GM15510 (cell line): ENCODE results near the gene PRPH.

Experiments used
- POLR2A ChIP-seq: IDR thresholded peaks from 3 replicates; pipeline ENCODE4 v1.6.1; 2011; ENCODE audit warnings: borderline replicate concordance; ENCODE audit not compliant: insufficient read length; ENCODE audit errors: extremely low read depth

Gene PRPH

GRCh38 chr12:49273726-49274395, 21.1 kb upstream of the PRPH start:
- TF ChIP-seq POLR2A: no peak

GRCh38 chr12:49274396-49275069, 20.4 kb upstream of the PRPH start:
- TF ChIP-seq POLR2A: no peak

GRCh38 chr12:49276304-49277290, 18.4 kb upstream of the PRPH start:
- no peak for TF ChIP-seq POLR2A

- no peak for TF ChIP-seq POLR2A
Measured at GRCh38 chr12:49277466-49277865, 17.5 kb upstream of the PRPH start.

- TF ChIP-seq POLR2A: no peak
Measured at GRCh38 chr12:49279706-49280159, 15.2 kb upstream of the PRPH start.

GRCh38 chr12:49282302-49282701, 12.6 kb upstream of the PRPH start:
- TF ChIP-seq POLR2A: no peak

GRCh38 chr12:49283541-49284429, 11.2 kb upstream of the PRPH start:
- TF ChIP-seq POLR2A: no peak

- no peak for TF ChIP-seq POLR2A
Measured at GRCh38 chr12:49284672-49285071, 10.3 kb upstream of the PRPH start.

- TF ChIP-seq POLR2A: no peak
Measured at GRCh38 chr12:49287876-49288275, 7.1 kb upstream of the PRPH start.

- TF ChIP-seq POLR2A: no peak
Measured at GRCh38 chr12:49288412-49288853, 6.5 kb upstream of the PRPH start.

- TF ChIP-seq POLR2A: no peak
Measured at GRCh38 chr12:49288922-49289555, 5.9 kb upstream of the PRPH start.

- TF ChIP-seq POLR2A: no peak
Measured at GRCh38 chr12:49292729-49293055, 2.3 kb upstream of the PRPH start.

GRCh38 chr12:49293056-49293956, 1.6 kb upstream of the PRPH start:
- no peak for TF ChIP-seq POLR2A
